Measurements from ENCODE around the gene GIMAP5.

Gene GIMAP5

GRCh38 chr7:150742286-150742968 lies 5.2 kb downstream of the GIMAP5 start:
- H3K4me3 ChIP-seq (ENCODE audit: low read depth, low read length) = no peak overlapping the region
- no peak for TF ChIP-seq CTCF (IDR thresholded peaks at IDR 0.05; ENCODE audit: borderline replicate concordance, insufficient read depth, low read depth, low read length)

- no peak for TF ChIP-seq CTCF (IDR thresholded peaks at IDR 0.05; ENCODE audit: borderline replicate concordance, insufficient read depth, low read depth, low read length)
- H3K4me3 ChIP-seq (ENCODE audit: low read depth, low read length) = no peak overlapping the region
Observed at GRCh38 chr7:150744041-150744656, 6.9 kb downstream of the GIMAP5 start.

GRCh38 chr7:150745086-150745485 lies 7.9 kb downstream of the GIMAP5 start:
- TF ChIP-seq CTCF (IDR thresholded peaks at IDR 0.05; ENCODE audit: borderline replicate concordance, insufficient read depth, low read depth, low read length) = no peak
- H3K4me3 ChIP-seq (ENCODE audit: low read depth, low read length) = no peak overlapping the region

GRCh38 chr7:150745876-150746275 lies 8.7 kb downstream of the GIMAP5 start:
- TF ChIP-seq CTCF (IDR thresholded peaks at IDR 0.05; ENCODE audit: borderline replicate concordance, insufficient read depth, low read depth, low read length) = no peak
- no peak overlapping the region for H3K4me3 ChIP-seq (ENCODE audit: low read depth, low read length)

- no peak for TF ChIP-seq CTCF (IDR thresholded peaks at IDR 0.05; ENCODE audit: borderline replicate concordance, insufficient read depth, low read depth, low read length)
Observed at GRCh38 chr7:150746921-150747320, 9.7 kb downstream of the GIMAP5 start.

GRCh38 chr7:150748376-150748775 lies 11.2 kb downstream of the GIMAP5 start:
- no peak overlapping the region for H3K4me3 ChIP-seq (ENCODE audit: low read depth, low read length)
- no peak for TF ChIP-seq CTCF (IDR thresholded peaks at IDR 0.05; ENCODE audit: borderline replicate concordance, insufficient read depth, low read depth, low read length)

More at GRCh38 chr7:150746921-150747320, 9.7 kb downstream of the GIMAP5 start:
- no peak overlapping the region for H3K4me3 ChIP-seq (ENCODE audit: low read depth, low read length)

GRCh38 chr7:150751702-150752101 lies 14.5 kb downstream of the GIMAP5 start:
- no peak overlapping the region for H3K4me3 ChIP-seq (ENCODE audit: low read depth, low read length)
- TF ChIP-seq CTCF (IDR thresholded peaks at IDR 0.05; ENCODE audit: borderline replicate concordance, insufficient read depth, low read depth, low read length) = no peak
